GM18508 (cell line): ENCODE results near the gene ATRN.

Source experiments
- ATAC-seq: cut with Tn5 transposase; IDR thresholded peaks from one replicate; pipeline ENCODE4 v1.9.1; 2021; ENCODE audit warnings: moderate number of reproducible peaks; ENCODE audit not compliant: insufficient read depth, unreplicated experiment

ATRN gene

DNA sequence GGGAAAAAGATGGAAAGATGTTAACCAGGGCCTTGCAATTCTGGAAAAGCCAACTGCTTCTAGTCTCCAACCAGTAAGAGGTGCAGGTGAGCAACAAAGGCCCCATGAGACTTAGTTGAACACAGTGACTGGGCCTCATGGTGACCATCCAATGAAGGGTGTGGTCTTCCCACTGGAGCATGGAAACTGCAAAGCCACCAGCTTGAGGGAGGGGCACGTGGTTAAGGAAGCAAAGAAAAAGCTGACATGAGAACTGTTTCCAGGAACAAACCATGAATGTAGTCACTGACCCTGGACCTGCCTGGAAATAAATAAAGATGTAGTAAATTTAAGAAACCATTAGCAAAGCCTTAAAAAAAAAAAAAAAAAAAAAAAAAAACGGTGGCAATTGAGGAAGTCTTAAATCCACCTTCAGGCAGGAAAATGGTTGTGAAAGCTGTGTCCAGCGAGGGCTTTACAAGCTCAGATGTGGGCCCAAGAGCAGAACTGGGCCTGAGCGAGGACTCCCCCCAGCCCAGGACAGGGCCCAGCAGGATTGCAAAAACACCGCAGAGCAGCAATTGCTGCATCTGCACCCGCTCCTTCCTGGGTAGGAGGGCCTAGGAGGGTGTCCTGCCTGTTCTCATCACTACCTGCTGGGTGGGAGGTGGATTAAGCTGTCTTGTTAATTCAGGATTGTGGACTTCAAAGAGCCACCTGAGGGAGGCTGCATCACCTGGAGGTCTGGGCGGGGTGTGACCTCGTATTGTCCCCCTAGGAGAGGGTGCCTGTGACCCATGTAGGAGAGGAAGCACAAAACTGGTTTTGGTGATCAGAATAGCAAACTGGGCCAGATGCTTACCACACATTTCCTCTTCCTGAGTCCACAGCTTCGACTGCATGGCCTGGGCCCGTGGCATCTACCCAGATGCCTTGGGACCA, 182.1 kb downstream of the ATRN start:
- ATAC-seq, result no peak

DNA sequence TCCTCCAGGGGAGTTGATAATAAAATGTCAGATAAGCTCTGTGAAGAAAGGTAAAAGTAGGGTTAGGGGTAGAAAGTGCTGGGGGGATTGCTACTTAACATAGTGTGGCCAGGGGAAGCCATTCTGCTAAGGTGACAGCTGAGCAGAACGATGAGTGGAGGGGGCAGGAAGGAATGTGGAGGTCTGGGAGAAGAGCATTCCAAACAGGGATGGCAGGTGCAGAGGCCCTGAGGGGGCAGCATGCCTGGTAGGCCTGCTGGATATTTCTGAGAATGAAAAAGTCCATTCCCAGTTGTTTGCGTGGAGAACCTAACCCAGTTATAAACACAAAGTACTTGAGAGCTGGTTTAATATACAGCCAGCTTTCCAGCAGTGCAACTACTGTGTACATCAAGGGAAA, 183.1 kb downstream of the ATRN start:
- ATAC-seq, result no peak

DNA sequence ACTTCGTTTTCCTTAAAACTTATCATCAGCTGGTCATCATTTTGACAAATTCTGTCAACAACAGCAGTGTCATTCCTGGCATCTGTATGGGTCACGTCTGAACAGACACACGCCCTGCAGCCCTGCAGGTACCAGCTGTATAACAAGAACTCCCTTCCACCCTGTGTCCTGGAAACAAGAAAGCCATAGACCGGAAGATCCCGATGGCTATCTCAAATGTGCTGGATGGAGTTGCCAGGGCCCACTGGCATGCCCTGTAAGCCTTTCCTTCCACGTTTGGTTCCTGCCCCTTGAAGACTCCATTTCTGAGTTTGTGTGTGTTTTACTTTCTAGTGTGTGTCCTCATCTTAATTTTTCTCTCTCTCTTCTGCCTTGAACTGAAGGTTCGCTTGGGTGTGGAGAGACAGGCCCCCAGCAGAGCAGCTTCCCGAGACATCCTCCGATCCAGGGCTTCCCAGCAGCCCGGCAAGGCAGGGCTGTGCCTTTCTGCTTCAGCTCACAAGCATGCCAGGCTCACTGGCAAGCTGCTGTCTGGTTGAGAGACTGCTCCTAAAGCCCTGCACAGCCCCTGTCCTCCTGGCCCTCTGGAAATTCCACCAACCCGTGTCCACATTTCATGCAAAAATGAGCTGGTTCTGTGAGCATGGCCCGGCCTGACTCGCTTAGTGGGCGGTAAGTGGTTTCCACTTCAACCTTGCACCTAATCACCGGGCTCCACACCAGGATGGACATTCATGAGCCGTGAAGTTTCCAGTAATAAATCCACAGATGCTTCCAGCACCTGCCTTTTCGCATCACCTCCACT, 183.7 kb downstream of the ATRN start:
- ATAC-seq, result no peak

DNA sequence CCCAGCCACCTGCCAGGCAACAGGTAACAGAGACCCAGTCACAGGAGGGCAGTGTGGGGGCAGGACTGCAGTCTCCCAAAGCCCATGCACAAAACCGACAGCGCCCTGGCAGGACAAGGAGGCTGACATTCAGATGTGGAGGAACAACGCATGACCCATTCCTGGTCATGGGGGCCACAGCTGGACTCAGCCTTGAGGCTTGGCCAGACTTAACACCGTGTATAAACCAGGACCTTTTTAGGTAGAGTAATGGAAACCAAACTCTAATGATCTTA, 184.2 kb downstream of the ATRN start:
- no peak for ATAC-seq

DNA sequence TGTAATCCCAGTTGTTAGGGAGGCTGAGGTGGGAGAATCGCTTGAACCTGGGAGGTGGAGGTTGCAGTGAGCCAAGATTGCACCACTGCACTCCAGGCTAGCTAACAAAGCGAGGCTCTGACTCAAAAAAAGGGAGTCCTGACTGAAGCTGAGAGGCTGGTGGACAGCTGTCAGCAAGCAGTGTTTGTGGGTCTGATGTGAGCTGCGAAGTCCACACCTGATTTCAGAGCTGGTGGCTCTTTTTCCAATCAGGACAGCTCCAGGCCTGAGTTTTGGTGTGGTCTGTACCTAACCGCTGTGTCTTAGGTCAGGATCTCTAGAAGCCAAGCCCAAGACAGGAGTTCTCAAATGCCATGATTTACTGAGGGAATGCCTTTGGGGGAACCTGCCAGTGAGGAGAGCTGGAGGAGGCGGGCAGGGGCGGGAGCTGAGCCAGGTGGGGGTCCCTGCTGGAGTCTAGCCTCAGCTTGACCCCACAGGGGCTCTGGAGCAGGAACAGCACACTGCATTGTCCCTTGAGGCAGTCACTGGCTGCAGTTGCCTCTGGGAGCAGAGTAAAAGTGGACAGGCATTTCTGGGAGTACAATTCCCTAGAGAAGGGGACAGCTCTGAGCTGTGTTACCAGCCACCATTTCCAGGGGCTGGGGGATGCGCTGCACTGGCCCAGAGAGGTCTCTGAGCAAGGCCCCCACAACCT, 187.3 kb downstream of the ATRN start:
- ATAC-seq, result no peak

DNA sequence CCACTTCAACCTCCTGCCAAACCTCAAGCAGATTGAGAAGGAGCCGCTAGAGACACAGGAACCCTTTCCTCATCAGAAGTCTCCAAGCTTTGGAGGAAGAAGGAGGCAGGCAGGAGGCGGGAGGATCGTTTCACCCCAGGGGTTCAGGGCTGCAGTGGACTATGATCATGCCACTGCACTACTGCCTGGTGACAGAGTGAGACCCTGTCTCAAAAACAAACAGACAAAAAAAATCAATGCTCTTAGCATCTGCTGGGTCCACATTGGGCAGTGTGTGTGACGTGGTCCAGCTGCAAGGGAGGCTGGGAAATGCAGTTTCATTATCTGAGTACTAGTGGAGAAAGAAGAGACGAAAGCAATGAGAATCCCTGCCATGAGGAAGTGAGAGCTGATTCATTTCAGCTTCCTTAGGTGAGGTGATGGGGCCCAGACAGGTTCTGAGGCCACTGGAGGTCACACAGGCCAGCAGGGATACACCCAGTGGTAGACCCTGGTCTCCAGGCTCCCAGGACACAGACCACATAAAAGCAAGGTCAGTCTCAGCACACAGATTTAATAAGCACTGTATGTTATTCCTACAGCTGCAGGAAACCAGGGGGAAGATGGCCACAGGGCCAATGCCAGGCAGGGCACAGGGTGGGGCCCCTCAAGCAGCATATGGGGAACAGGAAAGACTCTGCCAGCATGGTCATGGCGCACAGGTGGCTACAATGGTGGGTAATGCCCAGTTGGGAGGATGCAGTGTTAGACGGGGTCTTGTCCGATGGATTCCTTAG, 188.1 kb downstream of the ATRN start:
- ATAC-seq, result peak; percentile 85

DNA sequence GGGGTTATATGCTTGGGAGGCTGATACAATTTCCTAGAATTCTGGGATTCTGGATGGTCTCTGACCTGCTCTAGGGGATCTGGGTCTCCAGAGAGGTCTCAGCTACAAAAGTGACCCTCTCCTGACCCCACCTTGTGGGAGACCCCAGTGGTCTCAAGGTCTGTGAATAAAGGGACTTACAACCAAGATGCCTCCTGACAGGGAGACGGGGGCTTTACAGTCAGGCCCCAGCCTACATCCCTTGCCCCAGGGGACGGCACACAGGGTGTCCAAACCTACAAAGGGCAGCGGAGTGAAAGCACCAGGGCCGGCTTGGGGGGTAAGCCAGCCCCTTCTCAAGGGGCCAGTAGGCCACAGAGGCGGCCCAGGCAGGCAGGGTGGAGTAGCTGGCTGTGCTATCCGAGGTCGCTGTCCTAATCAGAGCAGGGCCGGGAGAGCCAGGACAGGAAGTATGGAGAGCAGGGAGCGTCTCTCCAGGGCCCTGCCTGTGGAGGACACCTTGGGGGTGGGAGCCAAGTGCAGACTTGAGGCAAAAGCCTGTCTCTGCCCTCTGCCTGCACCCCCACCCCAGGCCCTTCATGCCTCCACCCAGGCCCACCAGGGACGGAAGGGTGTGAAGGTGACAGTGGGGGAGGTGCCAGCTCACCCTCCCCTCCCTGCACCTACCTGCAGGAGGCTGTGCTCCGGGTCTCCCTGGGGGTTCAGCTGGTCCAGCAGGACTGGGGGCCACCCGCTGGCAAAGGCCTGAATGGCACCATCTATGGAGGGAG, 188.9 kb downstream of the ATRN start:
- ATAC-seq, result no peak

DNA sequence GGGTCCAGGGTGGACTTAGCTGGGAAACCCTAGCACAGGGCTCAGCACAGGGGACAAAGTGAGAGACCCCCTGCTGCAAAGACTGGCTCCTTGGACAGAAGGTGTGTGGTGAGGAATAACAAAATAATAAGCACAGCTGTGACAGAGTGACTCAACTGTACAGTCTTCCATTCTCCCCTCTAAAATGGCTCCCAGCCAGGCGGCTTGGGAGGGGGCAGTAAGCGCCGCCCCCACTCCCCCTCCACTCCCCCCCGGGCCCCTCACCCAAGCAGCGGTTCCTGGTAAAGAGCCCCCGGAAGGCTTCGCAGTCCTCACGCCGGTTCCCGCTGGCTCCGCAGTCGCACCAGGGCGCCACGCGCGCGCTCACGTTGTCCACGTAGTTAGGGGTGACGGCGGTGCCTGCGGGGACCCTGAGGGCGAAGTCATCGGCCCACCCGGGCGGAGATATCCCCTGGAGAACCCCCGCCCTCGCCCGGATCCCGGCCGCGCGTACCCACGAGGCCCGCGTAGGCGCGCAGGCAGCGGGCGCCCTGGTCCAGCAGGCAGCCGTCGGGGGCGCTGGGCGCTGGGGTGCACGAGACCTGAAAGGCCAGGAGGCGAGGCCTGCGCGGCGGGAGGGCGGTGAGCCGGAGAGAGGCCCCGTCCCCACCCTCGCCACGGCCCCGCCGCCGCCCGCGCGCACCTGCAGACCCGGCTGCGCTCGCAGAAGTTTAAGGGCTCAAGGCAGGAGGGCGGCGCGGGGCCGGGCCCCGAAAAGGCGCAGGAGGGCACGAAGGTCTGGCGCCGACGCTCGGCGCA, 189.6 kb downstream of the ATRN start:
- ATAC-seq, result no peak

DNA sequence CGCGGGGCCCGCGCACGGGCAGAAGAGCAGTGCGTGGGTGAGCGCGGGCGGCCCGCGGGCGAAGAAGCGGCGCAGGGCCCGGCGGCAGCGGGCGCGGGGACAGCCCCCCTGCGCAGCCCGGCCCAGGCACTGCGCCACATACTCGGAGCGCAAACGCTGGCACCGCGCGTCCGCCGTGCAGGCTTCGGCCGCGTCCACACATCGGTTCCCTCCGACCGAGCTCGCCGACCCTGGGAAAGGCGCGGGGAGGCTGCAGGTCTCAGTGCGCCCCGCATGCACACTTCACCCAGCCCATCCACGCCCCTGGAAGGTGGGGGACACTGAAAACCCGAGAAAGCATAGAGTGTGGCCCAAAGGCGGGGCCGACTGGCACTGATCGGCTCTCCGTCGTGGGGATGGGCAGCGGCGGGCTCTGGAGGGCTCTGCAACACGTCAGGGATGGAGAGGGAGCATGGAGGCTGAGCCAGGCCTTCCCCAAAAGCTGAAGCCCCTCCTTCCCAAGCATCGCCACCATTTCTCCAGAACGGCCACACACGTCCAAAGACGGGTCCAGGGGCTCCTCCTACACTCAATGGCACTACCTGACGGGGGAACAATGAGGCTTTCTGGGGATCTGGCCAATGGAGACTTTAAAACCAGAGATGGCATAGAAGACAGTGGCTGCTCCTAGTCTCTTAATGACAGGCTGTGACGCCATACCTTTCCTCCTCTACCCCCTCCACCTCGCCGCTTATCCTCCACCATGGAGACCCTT, 190.4 kb downstream of the ATRN start:
- ATAC-seq, result no peak

DNA sequence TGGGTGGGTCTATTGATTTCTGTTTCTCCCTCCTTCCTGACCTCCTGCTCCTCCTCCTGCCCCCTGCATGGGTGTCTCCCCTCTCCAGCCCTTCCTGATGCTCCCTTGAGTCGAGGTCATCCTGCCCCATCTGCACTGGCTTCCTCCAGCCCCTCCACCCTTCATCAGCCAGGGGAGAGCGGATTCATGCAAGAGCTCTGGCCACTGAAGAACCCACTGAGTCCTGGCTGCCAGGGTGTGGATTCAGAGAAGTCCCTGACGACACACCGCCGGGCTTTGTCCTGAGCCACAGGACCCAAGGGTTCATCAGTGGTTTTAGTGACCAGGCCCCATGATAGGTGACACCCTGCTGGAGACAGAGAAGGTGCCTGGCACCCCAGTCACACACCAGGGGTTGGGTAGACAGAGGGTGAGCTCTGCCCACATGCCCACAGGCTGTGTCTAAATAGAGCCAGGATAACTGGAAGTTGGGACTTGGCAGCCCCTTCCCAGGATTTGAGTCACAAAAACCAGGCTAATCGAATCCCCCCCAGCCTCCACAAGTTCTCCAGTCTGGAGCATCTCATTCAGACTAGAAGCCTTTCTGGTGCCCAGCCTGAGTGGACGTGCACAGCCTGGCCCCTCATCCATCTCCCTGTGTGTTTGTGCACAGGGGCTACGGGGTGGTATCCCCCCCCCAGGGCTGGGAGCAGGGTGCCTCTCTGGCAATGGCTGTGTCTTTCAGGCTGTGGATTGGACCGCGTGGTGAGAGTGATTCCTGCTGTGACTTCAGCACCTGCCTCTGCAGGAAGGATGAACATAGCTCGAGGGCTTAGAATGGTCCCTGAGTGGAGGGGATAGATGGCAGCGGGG, 191.2 kb downstream of the ATRN start:
- no peak for ATAC-seq

DNA sequence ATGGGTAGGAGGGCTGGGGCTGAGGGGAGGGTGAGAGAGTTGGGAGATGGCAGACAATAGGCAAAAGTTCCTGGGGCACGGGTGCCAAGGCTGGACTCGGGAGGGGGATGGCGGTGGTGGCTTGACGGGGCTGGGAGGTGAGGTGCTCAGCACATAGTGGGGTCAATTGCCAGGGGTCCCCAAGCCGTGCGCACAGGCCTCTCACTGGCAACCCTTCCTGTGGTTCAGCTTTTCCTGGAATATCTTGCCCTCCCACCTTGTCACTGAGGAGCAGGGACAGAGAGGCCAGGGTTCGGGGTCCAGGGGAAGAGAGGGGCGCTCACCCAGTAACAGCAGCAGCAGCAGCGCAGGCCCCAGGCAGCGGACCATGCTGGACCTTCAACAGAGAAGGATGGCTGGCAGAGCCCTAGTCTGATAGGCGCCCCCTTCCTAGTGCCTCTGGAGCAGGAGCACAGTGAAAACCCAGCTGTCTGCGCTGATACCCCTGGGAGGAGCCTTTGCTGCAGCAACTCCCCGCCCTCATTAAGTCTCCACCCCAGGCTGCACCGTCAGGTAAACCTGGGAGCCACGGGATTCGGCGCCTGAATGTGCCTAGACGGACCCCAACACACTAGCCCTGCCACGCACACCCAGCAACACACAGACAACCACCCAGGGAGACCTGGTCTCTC, 192.3 kb downstream of the ATRN start, which contains the start of gene GFRA4:
Gene GFRA4, minus strand, starts transcription at position 369 of the 671 bp plus-strand sequence. Its CDS starts 0 bp downstream, at position 369.
- no peak for ATAC-seq

DNA sequence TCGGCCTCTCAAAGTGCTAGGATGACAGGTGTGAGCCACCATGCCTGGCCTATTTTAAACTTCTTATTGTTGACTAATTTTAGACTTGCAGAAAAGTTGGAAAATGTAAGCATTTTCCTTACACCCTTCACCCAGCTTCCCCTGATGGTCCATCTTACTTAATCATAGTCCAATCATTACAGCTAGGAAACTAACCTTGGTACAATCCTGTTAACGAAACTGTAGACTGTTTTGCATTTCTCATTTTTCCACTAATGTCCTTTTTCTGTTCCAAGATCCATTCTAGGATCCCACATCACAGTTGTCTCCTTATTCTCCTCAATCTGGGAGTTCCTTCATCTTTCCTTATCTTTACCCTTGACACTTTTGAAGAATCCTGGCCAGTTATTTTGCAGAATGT, 193.0 kb downstream of the ATRN start:
- ATAC-seq, result no peak

DNA sequence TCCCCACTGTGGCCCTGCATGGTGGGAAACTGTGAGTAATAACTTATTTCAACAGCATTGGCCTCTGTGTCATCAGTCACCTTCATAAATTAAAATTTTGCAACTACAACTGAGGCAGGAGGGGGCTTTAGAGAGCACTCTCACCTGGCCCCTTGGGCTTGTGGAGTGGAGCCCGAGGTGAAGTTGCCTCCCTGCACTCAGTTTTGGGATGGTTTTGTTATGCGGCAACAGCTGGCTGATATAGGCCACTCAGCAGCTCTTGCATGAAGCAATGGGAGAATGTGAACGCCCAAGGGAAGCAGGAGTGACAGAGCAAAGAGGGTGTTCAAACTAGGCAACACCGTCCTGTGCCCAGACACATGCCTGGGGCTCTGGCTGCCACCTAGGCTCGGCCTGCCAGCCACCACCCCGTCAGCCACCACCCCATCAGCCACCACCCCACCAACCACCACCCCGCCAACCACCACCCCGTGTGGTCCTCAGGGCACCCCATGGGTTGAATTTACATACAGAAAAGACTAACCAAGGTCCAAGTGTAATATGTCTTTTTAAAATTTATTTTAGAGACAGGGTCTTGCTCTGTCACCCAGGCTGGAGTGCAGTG, 196.7 kb downstream of the ATRN start:
- no peak for ATAC-seq

DNA sequence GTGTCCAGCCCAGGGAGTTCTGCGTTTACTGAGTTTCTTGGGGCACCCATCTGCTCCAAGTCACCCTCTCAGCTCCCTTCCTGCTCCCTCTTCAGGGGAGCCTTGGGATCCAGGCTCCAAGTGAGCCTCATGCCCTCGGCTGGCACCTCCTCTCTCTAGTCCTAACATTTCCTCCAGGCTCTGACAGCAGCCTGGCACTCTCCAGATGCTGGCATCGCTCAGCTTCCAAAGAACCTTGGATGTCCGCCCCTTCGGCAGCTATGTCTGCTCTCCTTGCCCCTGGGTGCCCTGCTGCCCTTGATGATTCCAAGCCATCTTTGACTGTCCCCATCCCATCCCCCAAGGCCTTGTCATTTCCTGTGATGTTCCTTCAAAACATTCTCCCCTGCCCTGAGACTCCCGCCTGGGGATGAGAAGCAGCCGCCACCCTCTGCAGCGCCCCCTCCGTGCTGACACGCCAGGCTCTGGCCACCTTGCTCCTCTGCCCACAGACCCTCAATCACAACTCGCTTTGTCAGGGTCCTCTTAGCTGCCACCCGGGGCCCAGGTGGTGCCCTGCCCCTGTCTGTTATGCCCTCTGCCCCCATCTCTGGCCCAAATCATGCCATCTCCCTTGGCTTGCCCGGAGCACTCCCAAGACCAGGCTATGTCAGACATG, 199.0 kb downstream of the ATRN start:
- no peak for ATAC-seq

DNA sequence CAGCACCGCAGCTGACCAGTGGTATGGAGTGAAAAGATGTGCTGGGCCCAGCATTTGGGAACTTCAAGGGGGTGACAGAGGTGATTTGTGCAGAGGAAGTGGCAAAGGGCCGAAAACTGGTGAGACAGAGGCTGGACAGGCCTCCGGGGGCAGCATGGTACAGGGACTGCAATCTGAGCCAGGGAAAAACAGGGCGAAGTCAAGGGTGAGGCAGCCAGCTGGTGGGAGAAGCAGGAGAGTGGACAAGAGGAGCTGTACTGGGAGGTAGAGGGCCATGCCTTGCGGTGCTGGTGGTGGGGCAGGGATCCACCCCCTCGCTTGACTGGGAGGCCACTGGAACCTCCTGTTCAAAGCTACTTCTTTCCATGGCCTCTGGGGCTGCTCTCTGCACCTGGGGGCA, 199.7 kb downstream of the ATRN start:
- ATAC-seq, result no peak

DNA sequence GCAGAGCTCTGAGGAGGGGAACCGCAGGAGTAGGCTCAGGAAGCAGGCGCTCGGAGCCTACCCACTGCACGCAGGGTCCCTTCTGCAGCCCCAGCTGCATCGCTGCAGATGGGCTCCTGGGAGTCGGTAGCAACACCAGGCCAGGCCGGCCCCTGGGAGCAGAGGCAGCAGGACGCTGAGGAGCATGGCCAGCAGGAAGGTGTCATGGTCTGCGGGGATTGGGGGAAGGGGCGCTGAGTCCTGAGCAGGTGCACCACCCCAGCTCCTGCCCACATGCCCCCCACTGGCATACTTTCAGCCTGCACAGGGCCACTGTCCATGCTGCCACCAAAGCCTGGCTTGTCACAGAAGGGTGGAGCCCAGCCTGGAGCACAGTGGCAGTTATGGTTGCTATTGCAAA, 200.1 kb downstream of the ATRN start:
- no peak for ATAC-seq
